Measurements from ENCODE around the gene POLR1C.
"Not testable (repeated sequence)": the region's sequence is repeated elsewhere in the genome, so short reads cannot be mapped to it uniquely, and the experiment has no call there.

The POLR1C gene

GRCh38 chr6:43493833-43494232 lies 23.1 kb upstream of the POLR1C start:
- no peak for DNase-seq

- DNase-seq, result no peak
Observed at GRCh38 chr6:43494321-43494720, 22.6 kb upstream of the POLR1C start.

GRCh38 chr6:43494766-43495165 lies 22.1 kb upstream of the POLR1C start:
- no peak for DNase-seq

GRCh38 chr6:43495409-43495941 lies 21.4 kb upstream of the POLR1C start:
- no peak for DNase-seq

GRCh38 chr6:43496370-43497128 lies 20.3 kb upstream of the POLR1C start:
- no peak for DNase-seq

GRCh38 chr6:43497129-43497396 lies 19.8 kb upstream of the POLR1C start:
- no peak for DNase-seq

- DNase-seq, result no peak
Observed at GRCh38 chr6:43497689-43498088, 19.2 kb upstream of the POLR1C start.

- DNase-seq, result not testable (repeated sequence)
Observed at GRCh38 chr6:43498291-43498690, 18.6 kb upstream of the POLR1C start.

- no peak for DNase-seq
Observed at GRCh38 chr6:43499028-43499815, 17.7 kb upstream of the POLR1C start.

GRCh38 chr6:43500921-43501320 lies 16.0 kb upstream of the POLR1C start:
- DNase-seq, result no peak

- no peak for DNase-seq
Observed at GRCh38 chr6:43502666-43503065, 14.2 kb upstream of the POLR1C start.

GRCh38 chr6:43503443-43503842 lies 13.4 kb upstream of the POLR1C start:
- no peak for DNase-seq

GRCh38 chr6:43504756-43505593 lies 11.9 kb upstream of the POLR1C start:
- DNase-seq, result no peak

GRCh38 chr6:43505718-43506117 lies 11.2 kb upstream of the POLR1C start:
- DNase-seq, result no peak

GRCh38 chr6:43506171-43506570 lies 10.7 kb upstream of the POLR1C start:
- no peak for DNase-seq

GRCh38 chr6:43506667-43507471 lies 10.0 kb upstream of the POLR1C start:
- peak; percentile 64 to 97 for DNase-seq

- DNase-seq, result no peak
Observed at GRCh38 chr6:43508481-43509141, 8.3 kb upstream of the POLR1C start.

GRCh38 chr6:43509142-43509983 lies 7.5 kb upstream of the POLR1C start:
- no peak for DNase-seq

- DNase-seq, result peak; percentile 52 to 86
Observed at GRCh38 chr6:43509984-43510826, 6.7 kb upstream of the POLR1C start, which contains the start of gene LRRC73. Gene LRRC73 (minus strand): TSS chr6:43510346. CDS start chr6:43509785, 561 bp downstream.

GRCh38 chr6:43510827-43511163 lies 6.1 kb upstream of the POLR1C start:
- DNase-seq, result no peak

Data from inflammatory macrophage treated with lipopolysaccharide for 1 hour (primary cell).